ENCODE data around the gene CRADD. TPM values are rescaled to one million over a fixed set of nuclear protein-coding genes. Genes with fewer than 3 reads are reported as not detected.

CRADD gene
- total RNA-seq, 1 donor from 2014 or later, result 10.3 TPM

DNA sequence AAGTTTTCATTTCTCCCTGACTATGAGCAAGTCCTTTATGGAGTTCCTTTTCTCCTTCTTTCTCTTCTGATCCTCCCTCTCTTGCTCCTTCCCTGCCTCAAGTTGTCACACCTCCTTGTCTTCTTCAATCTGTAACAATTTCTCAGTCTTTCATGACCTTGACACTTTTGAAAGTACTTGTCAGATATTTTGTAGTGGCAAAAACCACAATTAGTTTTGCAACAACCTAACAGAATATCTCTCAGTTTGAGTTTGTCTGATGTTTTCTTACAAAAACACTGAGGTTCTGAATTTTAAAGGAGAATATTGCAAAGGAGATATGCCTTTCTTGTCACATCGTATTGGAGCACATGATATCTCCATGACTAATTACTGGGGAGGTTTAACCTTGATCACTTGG is 4.1 kb upstream of the CRADD start:
- no peak for DNase-seq

DNA sequence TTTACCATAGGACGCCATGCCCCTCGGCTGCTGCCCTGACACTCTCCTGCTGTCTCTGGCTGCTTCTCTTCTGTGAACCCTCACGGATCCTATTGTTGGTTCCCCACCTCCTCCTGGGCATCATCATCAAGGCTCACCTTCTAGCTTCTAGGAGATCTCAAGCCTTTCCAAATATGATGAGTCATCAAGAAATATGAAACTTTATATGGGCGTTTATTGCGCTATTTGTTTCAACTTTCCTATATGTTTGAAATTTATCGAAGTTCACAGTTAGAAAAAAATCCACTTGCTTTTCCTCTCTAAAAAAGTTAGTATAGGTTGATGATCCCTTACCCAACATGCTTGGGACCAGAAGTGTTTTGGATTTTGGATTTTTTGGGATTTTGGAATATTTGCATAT is 2.8 kb upstream of the CRADD start:
- no peak for DNase-seq

DNA sequence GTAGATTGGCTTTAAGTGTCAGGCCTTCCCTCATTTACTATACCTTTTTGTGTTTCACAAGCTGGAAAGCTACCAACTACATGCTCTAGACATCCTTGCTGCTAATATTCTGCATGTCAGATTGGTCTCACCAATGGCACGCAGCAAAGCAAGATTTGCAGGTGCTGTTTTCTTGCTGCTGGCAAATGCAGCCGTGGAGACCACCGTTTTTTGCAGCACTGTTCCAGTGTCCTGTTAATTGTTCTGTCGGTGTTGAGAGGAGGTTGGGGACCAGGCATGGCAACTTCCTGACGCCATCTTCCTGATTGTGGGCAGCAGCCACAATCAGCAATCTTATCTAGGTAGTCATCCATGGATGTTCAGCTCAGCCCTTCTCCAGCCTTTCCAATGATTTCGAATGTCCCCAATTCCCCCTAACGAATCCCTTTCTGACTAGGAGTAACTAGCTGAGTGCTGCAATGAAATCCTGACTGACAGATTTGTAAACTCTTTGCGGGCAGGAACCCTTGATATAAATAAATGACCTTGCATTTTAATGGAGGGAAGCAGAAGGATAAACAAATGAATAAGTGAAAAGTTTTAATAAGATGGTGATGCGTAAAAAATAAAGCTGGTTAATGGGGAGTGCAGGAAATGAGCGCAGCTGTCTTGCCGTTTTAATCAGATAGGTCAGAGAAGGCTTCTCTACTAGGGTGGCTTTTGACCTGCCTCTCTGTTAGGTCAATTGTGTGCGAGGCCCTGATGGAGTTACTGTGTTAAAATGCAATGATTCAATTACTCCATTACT is 574 bp upstream of the CRADD start:
- peak; percentile 2 for DNase-seq

DNA sequence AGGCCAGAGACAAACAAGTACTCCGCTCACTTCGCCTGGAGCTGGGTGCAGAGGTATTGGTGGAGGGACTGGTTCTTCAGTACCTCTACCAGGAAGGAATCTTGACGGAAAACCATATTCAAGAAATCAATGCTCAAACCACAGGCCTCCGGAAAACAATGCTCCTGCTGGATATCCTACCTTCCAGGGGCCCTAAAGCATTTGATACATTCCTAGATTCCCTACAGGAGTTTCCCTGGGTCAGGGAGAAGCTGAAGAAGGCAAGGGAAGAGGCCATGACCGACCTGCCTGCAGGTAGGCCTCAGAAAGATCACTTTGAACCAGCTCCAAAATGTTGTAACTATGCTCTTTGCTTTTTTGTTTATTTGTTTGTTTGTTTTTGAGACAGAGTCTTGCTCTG is 1.6 kb downstream of the CRADD start:
- no peak for DNase-seq

DNA sequence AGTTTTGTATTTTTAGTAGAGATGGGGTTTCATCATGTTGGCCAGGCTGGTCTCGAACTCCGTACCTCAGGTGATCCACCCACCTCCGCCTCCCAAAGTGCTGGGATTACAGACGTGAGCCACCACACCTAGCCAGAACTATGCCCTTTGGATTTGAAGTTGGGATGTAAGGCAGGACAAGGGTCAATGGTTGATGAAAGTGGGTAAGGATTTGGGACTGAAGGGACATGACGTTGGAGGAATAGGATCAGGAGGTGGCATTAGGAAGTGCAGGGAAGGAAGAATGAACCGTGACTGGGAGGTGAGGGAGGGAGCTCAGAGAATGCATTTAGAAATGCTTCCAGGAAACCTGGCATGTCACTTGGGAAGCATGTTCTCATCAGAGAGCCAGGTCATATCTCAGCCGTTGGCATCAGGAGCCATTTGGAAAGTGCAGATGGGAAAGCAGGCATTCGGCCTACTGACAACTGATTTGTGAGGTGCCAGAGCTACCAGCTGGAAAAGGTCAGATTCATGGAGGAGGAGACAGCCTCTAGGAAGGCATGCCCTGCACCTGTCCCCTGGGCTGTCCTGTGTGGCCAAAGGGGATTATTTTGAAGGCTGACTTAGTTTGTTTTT is 2.2 kb downstream of the CRADD start:
- DNase-seq, result no peak

DNA sequence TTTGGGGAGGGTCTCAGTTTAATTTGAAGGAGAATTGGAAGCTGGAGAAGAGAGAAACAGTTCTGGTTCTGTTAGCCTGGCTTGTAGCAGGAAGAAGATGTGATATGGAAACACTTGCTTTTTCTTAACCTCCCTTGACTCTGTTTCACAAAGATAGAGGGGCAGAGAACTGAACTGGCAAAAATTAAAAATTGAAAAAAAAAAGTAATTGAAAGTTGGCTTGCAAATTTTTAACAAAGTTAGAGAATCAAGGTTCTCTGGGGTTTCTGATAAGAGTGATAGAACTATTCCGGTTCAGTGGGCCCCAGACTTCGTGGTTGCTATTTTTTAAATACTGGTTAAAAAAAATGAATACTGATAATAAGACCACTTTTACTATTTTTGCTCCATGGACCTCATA is 2.8 kb downstream of the CRADD start:
- no peak for DNase-seq

DNA sequence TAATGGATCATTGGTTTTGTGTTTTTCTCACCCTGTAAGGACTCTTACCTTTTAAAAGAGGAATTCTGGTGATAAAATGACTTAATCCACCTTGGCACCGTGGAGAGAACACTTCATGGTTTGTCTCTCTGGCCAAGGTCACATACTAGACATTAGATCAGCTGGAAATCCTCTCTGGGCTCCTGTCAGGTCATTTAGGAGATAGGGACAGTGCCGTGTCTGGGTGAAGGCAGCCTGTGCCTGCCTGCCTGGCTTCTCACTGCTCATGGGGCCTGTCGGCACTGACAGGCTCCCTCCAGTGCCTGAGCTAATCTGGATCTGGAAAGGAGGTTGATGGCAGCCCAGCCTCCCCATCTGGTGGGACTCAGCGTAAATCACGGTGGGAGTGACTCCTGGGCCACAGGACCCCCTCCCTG is 5.7 kb downstream of the CRADD start:
- DNase-seq, result no peak

DNA sequence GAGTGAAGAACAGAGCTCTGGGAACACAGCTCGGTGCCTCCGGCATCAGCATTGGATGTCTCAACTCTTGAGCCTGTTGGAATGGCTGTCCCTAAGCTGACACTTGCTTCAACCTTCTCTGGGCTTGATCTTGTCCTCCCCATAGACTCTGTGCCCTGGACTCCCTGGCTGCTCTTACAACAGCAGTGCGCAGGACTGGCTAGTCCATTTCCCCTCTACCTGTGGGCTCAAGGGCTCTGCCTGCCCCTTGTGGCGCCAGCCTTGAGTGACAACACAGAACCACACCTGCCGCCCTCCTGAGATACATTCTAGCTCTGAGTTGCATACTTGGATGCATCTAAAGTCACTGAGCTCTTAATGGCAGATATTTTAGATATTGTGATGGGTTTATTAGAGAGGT is 6.2 kb downstream of the CRADD start:
- no peak for DNase-seq

DNA sequence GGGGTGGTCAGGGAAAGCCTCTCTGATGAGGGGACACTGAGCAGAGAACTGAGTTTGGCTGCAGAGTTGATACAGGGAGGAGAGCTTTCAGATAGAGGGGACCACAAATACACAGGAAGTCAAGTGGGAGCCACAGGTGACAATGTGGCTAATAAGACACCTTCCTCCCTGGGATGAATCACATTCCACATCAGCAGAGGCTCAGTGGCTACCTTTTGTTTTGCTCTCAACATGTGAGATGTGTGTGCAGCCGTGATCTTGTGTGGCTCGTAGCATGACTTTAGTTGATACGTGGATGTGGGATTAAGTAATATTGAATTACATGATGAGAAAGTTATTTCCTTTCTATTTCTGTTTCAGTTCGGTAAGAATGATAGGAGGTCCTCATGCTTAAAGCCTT is 7.5 kb downstream of the CRADD start:
- no peak for DNase-seq

DNA sequence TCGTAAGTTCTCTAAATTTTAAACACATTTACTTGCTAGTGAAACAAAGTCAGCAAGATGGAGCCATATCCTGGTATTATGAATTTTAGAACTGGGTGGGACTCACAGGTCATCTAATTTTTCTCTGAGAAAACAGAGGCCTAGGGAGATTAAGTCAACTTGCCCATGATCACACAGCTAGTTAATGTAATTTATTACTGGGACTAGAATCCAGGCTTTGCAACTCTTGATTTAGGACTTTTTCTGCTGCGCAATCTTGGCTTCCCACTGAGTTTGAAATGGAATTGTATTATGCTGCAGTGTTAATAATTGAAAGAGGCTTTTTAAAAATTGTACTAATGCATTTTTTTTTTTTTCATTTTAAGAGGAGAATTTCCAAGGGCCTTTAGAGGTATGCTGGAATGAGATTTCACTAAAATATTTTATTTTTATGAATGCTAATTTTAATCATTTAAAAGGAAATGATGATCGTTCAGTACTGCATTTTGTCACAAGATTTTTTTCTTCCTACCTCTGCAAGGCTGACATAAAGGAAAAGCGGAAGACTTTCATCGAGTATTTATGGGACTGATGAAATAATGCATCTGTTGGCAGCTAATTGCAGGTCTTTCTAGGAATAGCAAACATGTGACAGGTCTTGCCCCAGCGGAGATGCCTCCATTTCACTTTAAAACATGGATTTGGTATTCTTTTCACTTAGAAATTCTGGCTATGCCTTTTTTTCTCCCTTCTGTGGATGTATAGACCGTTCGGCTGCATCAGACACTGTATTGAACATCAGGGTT is 9.6 kb downstream of the CRADD start:
- no peak for DNase-seq

DNA sequence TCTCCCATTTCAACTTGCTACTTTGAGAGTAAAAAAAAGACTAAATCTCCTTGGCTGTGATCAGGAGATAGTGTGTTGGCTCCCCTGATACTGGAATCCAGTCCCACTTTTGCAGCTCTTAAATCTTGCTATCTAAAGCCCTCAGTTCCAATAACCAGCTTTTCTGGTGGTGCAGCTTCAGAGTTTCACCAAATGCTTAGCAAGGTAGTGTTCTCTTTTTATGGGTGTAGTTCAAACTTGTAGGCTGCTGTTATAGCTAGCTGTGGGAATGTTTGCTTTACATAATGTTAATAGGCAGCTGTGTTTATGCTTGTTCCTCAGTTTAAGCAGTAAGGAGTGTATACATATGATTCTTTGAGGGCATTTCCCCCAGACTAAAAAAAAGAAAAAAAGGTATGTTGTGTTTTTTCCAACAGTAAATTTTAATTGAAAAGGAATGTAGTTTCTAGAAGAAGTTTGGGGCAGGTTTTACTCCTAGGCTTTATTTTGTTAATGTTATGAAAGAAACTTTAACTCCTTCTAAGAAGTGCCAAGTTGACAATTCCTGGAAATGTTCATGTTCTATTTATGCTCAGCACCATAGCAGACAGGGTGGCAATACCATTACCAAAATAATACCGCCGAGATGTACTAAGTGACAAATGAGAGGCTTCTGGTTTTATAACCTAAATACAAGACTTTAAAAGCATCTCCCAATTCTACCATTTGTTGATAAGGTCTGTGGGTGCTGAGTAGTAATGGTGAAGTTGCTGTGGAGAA is 12.1 kb downstream of the CRADD start:
- DNase-seq, result no peak

DNA sequence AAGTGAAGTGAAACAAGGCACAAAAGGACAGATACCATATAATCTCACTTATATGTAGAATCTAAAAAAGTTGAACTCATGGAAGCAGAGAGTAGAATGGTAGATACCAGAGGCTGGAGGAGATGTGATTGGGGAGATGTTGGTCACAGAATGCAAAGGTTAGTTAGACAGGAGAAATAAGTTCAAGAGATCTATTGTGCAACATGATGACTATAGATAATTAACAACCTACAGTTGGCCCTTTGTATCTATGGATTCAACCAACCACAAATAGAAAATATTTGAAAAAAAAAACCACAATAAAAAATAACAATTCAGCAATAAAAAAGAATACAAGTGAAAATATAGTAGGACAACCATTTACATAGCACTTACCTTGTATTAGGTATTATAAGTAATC is 19.3 kb downstream of the CRADD start:
- DNase-seq, result no peak

DNA sequence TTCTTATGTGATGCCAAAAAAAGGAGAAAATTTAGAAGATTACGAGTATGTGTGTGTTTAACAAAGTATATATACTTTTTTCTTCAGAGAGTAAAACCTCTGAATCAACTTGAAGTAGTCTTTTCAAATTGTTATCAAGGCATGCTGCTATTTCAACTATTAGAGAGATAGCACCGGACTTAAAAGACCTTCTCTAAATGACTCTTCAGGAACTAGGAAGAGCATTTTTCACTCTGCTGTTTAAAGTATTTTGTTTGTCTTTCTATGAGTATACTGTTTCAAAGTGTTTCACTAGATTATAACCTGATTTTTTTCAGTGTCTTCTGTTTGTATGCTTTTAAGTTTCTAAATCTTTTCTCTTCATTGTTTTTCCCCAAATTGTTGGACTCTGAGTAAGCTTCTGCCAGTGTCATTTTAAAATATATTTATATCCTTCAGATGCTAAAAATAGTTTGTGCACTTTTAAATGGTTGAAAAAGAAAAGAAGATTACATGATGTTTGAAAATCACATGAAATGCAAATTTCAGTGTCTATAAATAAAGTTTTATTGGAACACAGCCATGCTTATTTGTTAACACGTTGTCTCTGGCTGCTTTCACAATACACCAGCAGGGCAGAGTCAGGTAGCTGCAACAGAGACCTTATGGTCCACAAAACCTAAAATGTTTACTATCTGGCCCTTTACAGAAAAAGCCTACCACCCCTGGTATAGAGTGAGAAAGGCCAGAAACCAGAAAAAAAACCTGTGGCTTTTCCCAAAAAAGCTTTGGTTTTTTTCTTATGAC is 21.3 kb downstream of the CRADD start:
- DNase-seq, result no peak

DNA sequence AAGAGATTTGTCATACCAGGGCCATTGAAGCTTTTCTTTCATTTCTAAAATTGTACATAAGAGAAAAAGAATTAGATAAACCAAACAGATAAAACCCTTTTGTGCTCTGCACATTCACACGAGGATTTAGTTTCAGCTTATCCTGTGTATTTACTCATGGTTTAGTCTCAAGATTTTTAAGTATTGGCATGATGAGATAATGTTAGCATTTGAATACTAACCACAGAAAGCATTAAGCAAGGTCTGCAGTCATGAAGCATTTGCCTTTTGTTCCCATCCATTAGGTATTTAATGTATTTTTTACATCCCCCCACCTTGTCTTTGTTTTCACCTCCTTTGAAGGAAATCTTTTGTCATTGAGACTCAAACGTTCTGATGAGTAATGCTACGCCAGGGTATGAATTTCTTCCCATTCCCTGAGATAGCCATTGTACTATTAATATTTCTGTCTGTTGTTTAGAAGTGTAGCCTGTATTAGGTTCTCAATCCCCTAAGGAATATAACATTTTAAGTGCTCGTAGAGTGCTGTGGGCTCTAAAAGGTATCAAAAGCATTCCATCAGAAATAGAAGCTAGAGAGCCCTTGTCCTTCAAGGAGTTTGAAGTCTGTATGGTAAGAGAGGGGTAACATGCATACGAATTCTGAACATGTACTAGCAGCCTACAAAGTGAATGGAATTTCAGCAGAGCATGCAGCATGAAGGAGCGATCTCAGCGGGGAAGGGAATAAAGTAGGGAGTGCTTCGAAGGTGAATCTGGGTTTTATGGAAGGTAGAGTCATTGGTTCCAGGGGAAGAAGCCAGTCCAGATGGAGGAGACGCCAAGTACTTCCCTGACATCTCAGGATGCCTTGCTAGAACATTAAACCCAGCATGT is 22.3 kb downstream of the CRADD start:
- no peak for DNase-seq

DNA sequence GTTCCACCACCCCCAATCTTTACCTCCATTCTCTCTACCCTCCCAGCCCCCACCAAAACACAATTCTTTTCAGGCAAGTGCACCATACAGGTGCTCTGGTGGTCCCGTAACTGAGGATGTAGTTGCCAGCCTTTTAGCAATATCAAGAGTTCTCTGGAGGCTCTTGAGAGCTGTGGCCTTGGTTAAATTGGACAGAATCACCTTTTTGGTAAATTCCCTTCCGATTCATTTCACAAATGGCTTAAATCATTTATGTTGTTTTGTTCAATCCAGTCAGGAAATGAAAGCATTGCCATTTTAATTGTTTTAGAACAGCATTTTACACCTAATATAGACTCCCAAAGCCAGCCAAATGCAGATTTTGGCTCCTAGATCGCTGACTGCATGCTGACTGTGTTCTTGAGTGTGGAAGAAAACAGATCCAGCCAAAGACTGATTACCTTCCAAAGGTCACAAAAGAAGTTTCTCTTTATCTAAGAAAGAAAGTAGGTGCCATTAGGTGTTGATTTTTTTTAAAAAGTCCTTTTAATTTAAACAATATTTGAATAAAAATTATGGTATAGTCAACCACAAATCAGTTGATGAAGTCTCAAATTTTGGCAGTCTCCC is 25.6 kb downstream of the CRADD start:
- no peak for DNase-seq

DNA sequence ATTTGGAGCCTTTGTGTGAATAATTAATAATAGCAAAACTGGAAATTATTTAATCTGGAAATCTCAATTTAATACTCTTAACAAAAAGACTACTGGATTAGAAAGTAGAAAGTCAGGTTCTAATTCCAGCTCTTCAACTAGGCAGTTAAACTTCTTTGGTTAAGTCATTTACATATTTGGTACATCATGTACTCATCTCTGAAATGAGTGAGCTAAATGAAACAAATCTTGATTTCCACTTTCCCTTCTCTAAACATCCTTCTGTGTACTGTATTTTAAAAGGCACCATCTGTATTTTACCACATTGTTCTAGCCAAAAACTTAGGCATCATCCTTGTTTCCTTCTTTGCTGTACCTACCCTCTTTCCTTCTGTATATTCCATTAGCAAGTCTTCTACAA is 26.9 kb downstream of the CRADD start:
- no peak for DNase-seq

DNA sequence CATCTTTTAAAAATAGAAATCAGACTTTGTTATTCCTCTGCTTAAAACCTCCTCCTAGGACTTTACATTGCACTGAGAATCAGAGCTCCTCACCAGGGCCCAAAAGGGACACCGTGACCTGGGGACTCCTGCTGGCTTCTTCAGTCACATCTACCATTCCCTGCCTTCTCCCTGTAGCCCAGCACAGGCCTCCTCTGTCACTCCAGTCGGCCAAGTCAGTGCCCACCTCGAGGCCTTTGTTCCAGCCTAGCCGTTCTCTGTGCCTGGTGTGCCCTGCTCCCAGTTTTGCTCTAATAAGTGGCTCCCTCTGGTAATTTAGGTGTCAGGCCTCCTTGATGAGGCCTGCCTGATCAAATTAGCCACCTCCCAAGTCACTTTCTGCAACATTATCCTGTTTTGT is 27.4 kb downstream of the CRADD start:
- no peak for DNase-seq

DNA sequence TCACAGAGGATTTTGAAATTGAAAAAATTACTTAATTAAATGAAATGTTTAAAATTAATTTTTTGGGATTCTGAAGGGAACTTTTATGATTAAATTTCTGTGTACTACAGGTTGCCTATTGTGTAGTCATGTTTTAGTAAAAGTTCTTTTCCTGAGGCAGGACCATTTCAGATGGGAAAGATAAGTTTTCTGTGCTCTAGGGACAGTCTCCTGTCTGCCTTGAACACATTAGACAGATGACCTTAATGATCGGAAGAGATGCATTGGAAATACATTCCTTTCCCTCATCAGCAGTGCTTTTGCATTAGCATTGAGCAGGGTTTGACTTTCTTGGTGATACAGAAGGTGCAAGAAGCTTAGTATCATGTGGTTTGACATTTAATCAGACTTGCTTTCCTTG is 28.1 kb downstream of the CRADD start:
- DNase-seq, result no peak

DNA sequence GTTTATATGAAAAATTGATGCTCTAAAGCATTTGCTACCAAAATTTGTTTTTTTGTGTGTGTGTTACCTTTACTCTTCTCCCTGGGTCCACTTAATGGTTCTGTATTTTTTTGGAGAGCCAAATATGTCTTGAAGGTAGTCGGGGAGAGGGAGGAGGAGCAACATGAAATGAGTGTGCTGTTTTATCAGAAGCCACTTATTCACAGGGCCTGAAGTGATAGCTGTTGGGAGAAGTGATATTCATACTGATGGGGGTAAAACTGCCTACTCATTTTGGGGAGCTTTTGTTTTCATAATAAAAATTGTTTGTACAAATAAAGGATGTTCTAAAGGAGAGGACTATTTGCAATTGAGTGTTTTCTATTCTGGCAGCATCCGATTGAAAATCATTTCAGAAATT is 29.2 kb downstream of the CRADD start:
- no peak for DNase-seq

DNA sequence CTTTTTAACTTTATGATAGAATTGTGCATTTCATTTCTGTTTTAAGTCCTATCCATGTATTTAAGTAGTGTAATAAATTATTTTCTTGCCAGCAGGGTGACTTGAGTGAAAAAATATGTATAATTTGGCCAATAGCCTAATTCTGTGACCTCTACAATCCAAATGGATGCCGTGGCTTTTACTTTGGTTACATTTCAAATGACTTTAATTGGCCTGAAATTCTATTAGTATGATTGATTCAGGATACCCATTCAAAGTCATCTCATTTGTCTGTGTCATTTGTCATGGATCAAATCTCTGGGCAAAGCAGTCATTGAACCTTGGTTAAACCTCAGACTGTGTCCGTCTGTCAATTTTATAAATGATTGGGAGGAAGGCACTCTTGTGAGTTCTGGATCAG is 29.6 kb downstream of the CRADD start:
- DNase-seq, result no peak

DNA sequence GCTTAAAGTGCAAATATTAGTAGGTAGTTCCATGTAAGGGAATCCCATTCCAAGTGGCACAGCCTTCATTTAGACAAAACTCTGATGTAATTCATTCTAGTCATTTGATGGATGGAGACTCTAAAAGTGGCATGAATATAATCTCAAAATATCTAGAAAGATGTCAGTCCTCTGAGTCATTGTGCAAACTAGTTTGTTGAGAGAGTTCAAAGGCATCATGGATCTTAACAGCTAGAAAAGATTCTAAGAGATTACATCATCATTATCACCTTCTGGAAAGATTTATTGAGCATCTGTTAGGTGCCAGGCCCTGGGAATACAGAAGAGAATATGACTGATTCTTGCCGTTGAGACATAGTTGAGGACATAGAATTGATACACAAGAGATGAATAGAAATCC is 30.7 kb downstream of the CRADD start:
- no peak for DNase-seq

Data from occipital lobe (tissue), 2 donors.